DND-41 (cell line): ENCODE measurements around the gene EREG.

ENCODE experiments used
- ATAC-seq: fragments of 200-7000 bp; cut with Tn5 transposase; 3 replicates; pipeline ENCODE4 v1.9.1; 2021; ENCODE audit warnings: low read depth; ENCODE audit not compliant: insufficient read depth
- DNase-seq: peaks from one replicate; pipeline ENCODE4 v3.0.0-alpha.2; 2020
- H2AFZ ChIP-seq: 2 replicates; pipeline ENCODE4 v1.6.0; 2012; ENCODE audit warnings: low read depth, low read length
- H3K27ac ChIP-seq: 2 replicates; pipeline ENCODE4 v1.5.1; 2012; ENCODE audit warnings: low read length, inconsistent platforms
- H3K27me3 ChIP-seq: fragments of 200-600 bp; sonication (generic); 2 replicates; pipeline ENCODE4 v1.6.0; 2012; ENCODE audit warnings: low read length, mild to moderate bottlenecking, inconsistent platforms; ENCODE audit not compliant: insufficient read depth, poor library complexity
- H3K36me3 ChIP-seq: 2 replicates; pipeline ENCODE4 v1.5.1; 2012; ENCODE audit warnings: low read length, inconsistent platforms; ENCODE audit not compliant: insufficient read depth
- H3K4me1 ChIP-seq: 2 replicates; pipeline ENCODE4 v1.5.1; 2012; ENCODE audit warnings: mild to moderate bottlenecking, low read length; ENCODE audit not compliant: insufficient read depth
- H3K4me2 ChIP-seq: 2 replicates; pipeline ENCODE4 v1.6.0; 2012; ENCODE audit warnings: mild to moderate bottlenecking, moderate library complexity, low read length, inconsistent platforms; ENCODE audit not compliant: insufficient read depth
- H3K4me3 ChIP-seq, 2 experiments: fragments of 200-600 bp in 1 of 2; shearing (Covaris generic) in 1 of 2; 2 replicates each; pipeline ENCODE4 v1.5.1; 2012 to 2016; ENCODE audit warnings: inconsistent platforms in 2 of 2, low read length in 2 of 2, mild to moderate bottlenecking in 2 of 2, low read depth in 1 of 2, moderate library complexity in 1 of 2
- H3K79me2 ChIP-seq: 2 replicates; pipeline ENCODE4 v1.6.0; 2012; ENCODE audit warnings: low read length, inconsistent platforms; ENCODE audit not compliant: insufficient read depth
- H3K9ac ChIP-seq: 2 replicates; pipeline ENCODE4 v1.6.0; 2012; ENCODE audit warnings: low read depth, mild to moderate bottlenecking, inconsistent platforms, low read length, moderate library complexity
- H3K9me3 ChIP-seq: 2 replicates; pipeline ENCODE4 v1.5.1; 2012; ENCODE audit warnings: low read length, moderate library complexity, mild to moderate bottlenecking, inconsistent platforms; ENCODE audit not compliant: insufficient read depth, severe bottlenecking
- H4K20me1 ChIP-seq: 2 replicates; pipeline ENCODE4 v1.6.0; 2012; ENCODE audit warnings: low read length; ENCODE audit not compliant: insufficient read depth
- CTCF ChIP-seq: IDR thresholded peaks from 2 replicates; pipeline ENCODE4 v1.5.1; 2012; ENCODE audit warnings: borderline replicate concordance, low read length, moderate library complexity, mild to moderate bottlenecking; ENCODE audit not compliant: poor library complexity, severe bottlenecking; ENCODE audit errors: extremely low read depth
- EZH2 ChIP-seq: IDR thresholded peaks from 3 replicates; pipeline ENCODE4 v1.6.1; 2012; ENCODE audit warnings: borderline replicate concordance, low read depth, mild to moderate bottlenecking, moderate library complexity, low read length, inconsistent platforms; ENCODE audit not compliant: severe bottlenecking

The EREG gene

GRCh38 chr4:74362347-74362746, 2.6 kb upstream of the EREG start:
- Histone ChIP-seq H3K36me3 (no peaks in the 10 kb centered on the region), H2AFZ (no peak overlapping the region), H3K9me3 (no peaks in the 10 kb centered on the region), H3K4me2 (no peak overlapping the region), H3K27me3 (no peaks in the 10 kb centered on the region), H3K4me1 (no peaks in the 10 kb centered on the region), H3K4me3 (no peak overlapping the region), H4K20me1 (no peaks in the 10 kb centered on the region), H3K9ac (no peak overlapping the region), H3K27ac (no peak overlapping the region), H3K79me2 (no peaks in the 10 kb centered on the region)
- ATAC-seq (no peak), DNase-seq (no peak)
- TF ChIP-seq EZH2 = no peak

- H3K9ac ChIP-seq = no peak overlapping the region
- no peaks in the 10 kb centered on the region for H3K4me1 ChIP-seq
- H3K79me2 ChIP-seq = no peaks in the 10 kb centered on the region
- TF ChIP-seq CTCF (no peak), EZH2 (no peak)
- H3K36me3 ChIP-seq = no peaks in the 10 kb centered on the region
- H3K27me3 ChIP-seq = peaks cover 3% of the 10 kb centered on the region
- H2AFZ ChIP-seq = no peak overlapping the region
- no peak overlapping the region for H3K27ac ChIP-seq
- no peak overlapping the region for H3K4me2 ChIP-seq
- ATAC-seq = no peak
- no peaks in the 10 kb centered on the region for H3K9me3 ChIP-seq
- H3K4me3 ChIP-seq = no peak overlapping the region
- no peak for DNase-seq
- no peaks in the 10 kb centered on the region for H4K20me1 ChIP-seq
Observed at GRCh38 chr4:74364256-74364651, 691 bp upstream of the EREG start.

GRCh38 chr4:74365761-74366160, 816 bp downstream of the EREG start:
- H3K4me2 ChIP-seq = no peak overlapping the region
- no peak for DNase-seq
- no peak for TF ChIP-seq EZH2
- no peak for TF ChIP-seq CTCF

GRCh38 chr4:74366367-74366911, 1.5 kb downstream of the EREG start:
- Histone ChIP-seq H3K27ac (no peak overlapping the region), H3K9ac (no peak overlapping the region), H3K4me2 (no peak overlapping the region), H3K36me3 (no peaks in the 10 kb centered on the region), H4K20me1 (no peaks in the 10 kb centered on the region), H3K9me3 (no peaks in the 10 kb centered on the region), H2AFZ (no peak overlapping the region), H3K4me3 (no peak overlapping the region), H3K4me1 (no peaks in the 10 kb centered on the region), H3K27me3 (peaks cover 3% of the 10 kb centered on the region), H3K79me2 (no peaks in the 10 kb centered on the region)
- no peak for DNase-seq
- ATAC-seq = no peak
- TF ChIP-seq CTCF (no peak), EZH2 (no peak)

More at GRCh38 chr4:74365761-74366160, 816 bp downstream of the EREG start:
- Histone ChIP-seq H3K9ac (no peak overlapping the region), H3K27ac (no peak overlapping the region), H4K20me1 (no peaks in the 10 kb centered on the region), H3K9me3 (no peaks in the 10 kb centered on the region), H2AFZ (no peak overlapping the region), H3K27me3 (peaks cover 3% of the 10 kb centered on the region), H3K79me2 (no peaks in the 10 kb centered on the region), H3K4me1 (no peaks in the 10 kb centered on the region), H3K4me3 (no peak overlapping the region), H3K36me3 (no peaks in the 10 kb centered on the region)
- ATAC-seq = no peak
